Esophagus muscularis mucosa (tissue), 4 donors: ENCODE results near the gene BEST1.
"Not testable (repeated sequence)": the region's sequence is repeated elsewhere in the genome, so short reads cannot be mapped to it uniquely, and the experiment has no call there.

Experiments
- CTCF ChIP-seq, 3 experiments: fragments of 200-600 bp in 2 of 3; fragments of 450-650 bp in 1 of 3; sonication (generic) in 2 of 3; IDR thresholded peaks; one replicate each; pipeline ENCODE4 v1.5.1; 2017 to 2019; ENCODE audit warnings: antibody characterized with exemption in 3 of 3, mild to moderate bottlenecking in 2 of 3, moderate library complexity in 1 of 3
- EP300 ChIP-seq: sonication (generic); formaldehyde crosslinking; IDR thresholded peaks from one replicate; pipeline ENCODE4 v1.6.1; 2017; ENCODE audit warnings: antibody characterized with exemption
- POLR2A ChIP-seq: fragments of 450-650 bp; IDR thresholded peaks from one replicate; pipeline ENCODE4 v1.6.1; 2017; ENCODE audit warnings: antibody characterized with exemption, moderate library complexity, mild to moderate bottlenecking, low read depth
- POLR2AphosphoS5 ChIP-seq, 2 donors: sonication (generic); formaldehyde crosslinking; IDR thresholded peaks; one replicate each; pipeline ENCODE4 v1.6.1; 2017; ENCODE audit warnings: antibody characterized with exemption in 2 of 2

GRCh38 chr11:61964666-61965271, 14.6 kb downstream of the BEST1 start:
- not testable (repeated sequence) for TF ChIP-seq CTCF (IDR thresholded peaks at IDR 0.05); POLR2A; POLR2AphosphoS5 (IDR thresholded peaks at IDR 0.05); EP300
